Loucy (cell line): ENCODE measurements around the gene SHROOM3.

Source experiments
- H2AFZ ChIP-seq: fragments of 200-600 bp; sonication (generic); 2 replicates; pipeline ENCODE4 v1.6.0; 2016; ENCODE audit warnings: antibody characterized with exemption, mild to moderate bottlenecking, low read length, moderate library complexity
- H3F3A ChIP-seq: fragments of 200-600 bp; 2 replicates; pipeline ENCODE4 v1.6.0; 2016; ENCODE audit warnings: antibody characterized with exemption, low read depth, mild to moderate bottlenecking
- H3K27me3 ChIP-seq: fragments of 200-600 bp; sonication (generic); 2 replicates; pipeline ENCODE4 v1.6.1; 2014; ENCODE audit warnings: low read length, mild to moderate bottlenecking; ENCODE audit not compliant: insufficient read depth, poor library complexity, severe bottlenecking
- H3K36me3 ChIP-seq: fragments of 200-600 bp; sonication (generic); 2 replicates; pipeline ENCODE4 v1.6.1; 2016; ENCODE audit warnings: low read length; ENCODE audit not compliant: insufficient read depth
- H3K4me1 ChIP-seq: fragments of 200-600 bp; sonication (generic); 2 replicates; pipeline ENCODE4 v1.5.1; 2014; ENCODE audit warnings: low read length, mild to moderate bottlenecking; ENCODE audit not compliant: insufficient read depth, poor library complexity, severe bottlenecking
- H3K4me2 ChIP-seq: fragments of 200-600 bp; sonication (generic); 2 replicates; pipeline ENCODE4 v1.6.0; 2014; ENCODE audit warnings: antibody characterized with exemption, low read length, low read depth, mild to moderate bottlenecking; ENCODE audit not compliant: poor library complexity, severe bottlenecking
- H3K4me3 ChIP-seq: fragments of 200-600 bp; sonication (generic); 2 replicates; pipeline ENCODE4 v1.5.1; 2014; ENCODE audit warnings: low read length, mild to moderate bottlenecking, mixed read lengths; ENCODE audit not compliant: poor library complexity, severe bottlenecking
- H3K79me2 ChIP-seq: fragments of 200-600 bp; sonication (generic); 2 replicates; pipeline ENCODE4 v1.6.1; 2014; ENCODE audit warnings: low read length; ENCODE audit not compliant: insufficient read depth
- H3K9ac ChIP-seq: fragments of 200-600 bp; sonication (generic); 2 replicates; pipeline ENCODE4 v1.6.0; 2014; ENCODE audit warnings: mild to moderate bottlenecking, low read depth, low read length, moderate library complexity; ENCODE audit not compliant: poor library complexity, severe bottlenecking
- H3K9me2 ChIP-seq: fragments of 200-600 bp; sonication (generic); replicated peaks from 2 replicates; pipeline ENCODE4 v1.6.1; 2016; ENCODE audit warnings: low read depth, low read length, mixed read lengths
- H3K9me3 ChIP-seq: fragments of 200-600 bp; sonication (generic); 2 replicates; pipeline ENCODE4 v1.6.1; 2014; ENCODE audit warnings: mild to moderate bottlenecking, antibody characterized with exemption, low read length, low read depth; ENCODE audit not compliant: insufficient read depth
- H4K20me1 ChIP-seq: fragments of 200-600 bp; sonication (generic); 2 replicates; pipeline ENCODE4 v1.6.0; 2014; ENCODE audit warnings: antibody characterized with exemption, low read length, mild to moderate bottlenecking; ENCODE audit not compliant: insufficient read depth, poor library complexity, severe bottlenecking
- EZH2phosphoT487 ChIP-seq: fragments of 200-600 bp; IDR thresholded peaks from 2 replicates; pipeline ENCODE4 v1.6.1; 2018; ENCODE audit warnings: antibody characterized with exemption, mild to moderate bottlenecking, moderate library complexity, borderline replicate concordance
- TF ChIP-seq, protein P1 (sequence below): fragments of 200-600 bp; sonication (generic); conservative IDR thresholded peaks from 2 replicates; pipeline ENCODE4 v1.5.1; 2014; ENCODE audit warnings: mild to moderate bottlenecking, antibody characterized with exemption, low read length

SHROOM3 gene

DNA sequence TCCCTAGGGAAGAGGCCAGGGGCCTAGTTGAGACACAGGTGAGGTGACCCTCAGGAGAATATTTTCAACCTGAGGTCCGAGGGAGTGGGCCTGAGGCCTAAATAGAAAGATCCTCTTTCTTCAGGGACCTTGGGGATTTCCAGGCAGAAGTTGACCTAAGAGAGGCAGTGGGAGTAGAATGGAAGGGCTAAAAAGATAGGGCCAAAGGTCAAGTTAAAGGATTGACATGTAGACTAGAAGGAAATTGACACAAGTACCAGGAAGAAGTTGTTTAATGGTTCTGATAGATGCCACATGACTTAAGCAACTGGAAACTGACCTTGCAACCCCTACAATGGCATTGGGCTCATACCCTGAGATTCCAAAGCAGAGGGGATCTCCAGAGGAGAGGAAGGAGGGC, 76.9 kb downstream of the SHROOM3 start:
- peak overlapping the region; percentile 53; the same call in 1 of the 2 replicates for H2AFZ ChIP-seq
- no peak overlapping the region for H3K4me3 ChIP-seq
- no peak overlapping the region for H3K9ac ChIP-seq
- no peaks in the 10 kb centered on the region for H3K9me2 ChIP-seq
- no peaks in the 10 kb centered on the region for H4K20me1 ChIP-seq
- TF ChIP-seq, protein P1, sequence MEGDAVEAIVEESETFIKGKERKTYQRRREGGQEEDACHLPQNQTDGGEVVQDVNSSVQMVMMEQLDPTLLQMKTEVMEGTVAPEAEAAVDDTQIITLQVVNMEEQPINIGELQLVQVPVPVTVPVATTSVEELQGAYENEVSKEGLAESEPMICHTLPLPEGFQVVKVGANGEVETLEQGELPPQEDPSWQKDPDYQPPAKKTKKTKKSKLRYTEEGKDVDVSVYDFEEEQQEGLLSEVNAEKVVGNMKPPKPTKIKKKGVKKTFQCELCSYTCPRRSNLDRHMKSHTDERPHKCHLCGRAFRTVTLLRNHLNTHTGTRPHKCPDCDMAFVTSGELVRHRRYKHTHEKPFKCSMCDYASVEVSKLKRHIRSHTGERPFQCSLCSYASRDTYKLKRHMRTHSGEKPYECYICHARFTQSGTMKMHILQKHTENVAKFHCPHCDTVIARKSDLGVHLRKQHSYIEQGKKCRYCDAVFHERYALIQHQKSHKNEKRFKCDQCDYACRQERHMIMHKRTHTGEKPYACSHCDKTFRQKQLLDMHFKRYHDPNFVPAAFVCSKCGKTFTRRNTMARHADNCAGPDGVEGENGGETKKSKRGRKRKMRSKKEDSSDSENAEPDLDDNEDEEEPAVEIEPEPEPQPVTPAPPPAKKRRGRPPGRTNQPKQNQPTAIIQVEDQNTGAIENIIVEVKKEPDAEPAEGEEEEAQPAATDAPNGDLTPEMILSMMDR, result no peak
- TF ChIP-seq EZH2phosphoT487, result no peak
- H3K9me3 ChIP-seq, result peaks cover 5% of the 10 kb centered on the region; the same call in 1 of the 2 replicates
- H3K79me2 ChIP-seq, result no peaks in the 10 kb centered on the region
- H3K4me2 ChIP-seq, result no peak overlapping the region
- H3K27me3 ChIP-seq, result no peaks in the 10 kb centered on the region
- H3F3A ChIP-seq, result 0 out of 2 replicates have a peak, but pooled peaks cover 8% of the 10 kb centered on the region
- no peaks in the 10 kb centered on the region for H3K36me3 ChIP-seq
- no peaks in the 10 kb centered on the region for H3K4me1 ChIP-seq

DNA sequence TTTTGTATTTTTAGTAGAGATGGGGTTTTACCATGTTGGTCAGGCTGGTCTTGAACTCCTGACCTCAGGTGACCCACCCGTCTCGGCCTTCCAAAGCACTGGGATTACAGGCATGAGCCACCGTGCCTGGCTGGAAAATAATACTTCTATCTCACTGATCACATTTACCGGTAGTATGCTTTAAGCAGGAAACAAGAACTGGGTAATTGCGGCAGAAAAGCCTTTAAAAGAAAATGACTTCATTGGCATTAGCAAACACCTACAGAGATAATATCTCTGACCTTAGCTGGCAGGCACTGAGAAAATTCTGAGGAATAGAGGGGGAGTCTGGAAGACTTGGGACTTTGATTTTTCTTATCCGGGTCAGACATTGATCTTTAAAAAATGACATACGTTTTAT, 78.5 kb downstream of the SHROOM3 start:
- no peaks in the 10 kb centered on the region for H3K79me2 ChIP-seq
- H3K4me2 ChIP-seq, result no peak overlapping the region
- H4K20me1 ChIP-seq, result no peaks in the 10 kb centered on the region
- no peak overlapping the region for H3K4me3 ChIP-seq
- peaks cover 6% of the 10 kb centered on the region for H3K4me1 ChIP-seq
- H3K9me2 ChIP-seq, result no peaks in the 10 kb centered on the region
- TF ChIP-seq, protein P1, result no peak
- no peak for TF ChIP-seq EZH2phosphoT487
- 0 out of 2 replicates have a peak, but pooled peaks cover 9% of the 10 kb centered on the region for H3F3A ChIP-seq
- peaks cover 5% of the 10 kb centered on the region; the same call in 1 of the 2 replicates for H3K9me3 ChIP-seq
- H2AFZ ChIP-seq, result no peak overlapping the region
- H3K36me3 ChIP-seq, result no peaks in the 10 kb centered on the region
- H3K9ac ChIP-seq, result no peak overlapping the region
- H3K27me3 ChIP-seq, result no peaks in the 10 kb centered on the region

DNA sequence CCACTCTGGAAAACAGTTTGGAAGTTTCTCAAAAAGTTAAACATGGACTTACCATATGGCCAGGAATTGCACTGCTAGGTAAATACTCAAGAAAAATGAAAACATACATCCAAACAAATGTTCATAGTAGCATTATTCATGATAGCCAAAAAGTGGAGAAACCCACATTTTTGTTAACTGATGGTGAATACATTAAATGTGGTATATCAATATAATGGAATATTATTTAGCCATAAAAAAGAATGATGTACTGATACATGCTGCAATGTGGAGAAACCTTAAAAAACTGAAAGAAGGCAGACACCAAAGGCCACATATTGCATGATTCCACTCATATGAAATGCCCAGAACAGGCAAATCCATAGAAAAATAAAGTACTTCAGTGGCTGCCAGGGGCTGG, 79.1 kb downstream of the SHROOM3 start:
- TF ChIP-seq, protein P1, result no peak
- TF ChIP-seq EZH2phosphoT487, result no peak
- Histone ChIP-seq H3K79me2 (no peaks in the 10 kb centered on the region), H3K36me3 (no peaks in the 10 kb centered on the region), H2AFZ (no peak overlapping the region), H3F3A (0 out of 2 replicates have a peak, but pooled peaks cover 9% of the 10 kb centered on the region), H3K4me3 (no peak overlapping the region), H3K9me3 (peaks cover 5% of the 10 kb centered on the region; the same call in 1 of the 2 replicates), H3K9me2 (no peaks in the 10 kb centered on the region), H3K9ac (no peak overlapping the region), H3K27me3 (no peaks in the 10 kb centered on the region), H3K4me1 (peaks cover 12% of the 10 kb centered on the region), H4K20me1 (no peaks in the 10 kb centered on the region), H3K4me2 (no peak overlapping the region)
